Left ventricle myocardium inferior (tissue), 1 donor: ENCODE data around the gene PBX3. TPM values are rescaled to one million over a fixed set of nuclear protein-coding genes. Genes with fewer than 3 reads are reported as not detected.

Experiments used
- DNase-seq: peaks from one replicate; pipeline ENCODE4 v3.0.0-alpha.2; 2020
- H3K27ac ChIP-seq: fragments of 200-600 bp; replicated peaks from 2 replicates; pipeline ENCODE4 v1.8.0; 2021
- H3K27me3 ChIP-seq: fragments of 200-600 bp; 2 replicates; pipeline ENCODE4 v1.8.0; 2021; ENCODE audit warnings: low read depth
- H3K36me3 ChIP-seq: fragments of 200-600 bp; 2 replicates; pipeline ENCODE4 v1.8.0; 2021
- H3K4me1 ChIP-seq: fragments of 200-600 bp; 2 replicates; pipeline ENCODE4 v1.8.0; 2021
- H3K4me3 ChIP-seq: fragments of 200-600 bp; 2 replicates; pipeline ENCODE4 v1.8.0; 2021; ENCODE audit warnings: mild to moderate bottlenecking, moderate library complexity
- H3K9me3 ChIP-seq: fragments of 200-600 bp; replicated peaks from 2 replicates; pipeline ENCODE4 v1.8.0; 2021
- CTCF ChIP-seq: fragments of 200-600 bp; IDR thresholded peaks from 2 replicates; pipeline ENCODE4 v1.8.0; 2021; ENCODE audit warnings: antibody characterized with exemption, mild to moderate bottlenecking, borderline replicate concordance
- intact Hi-C: fragments of 100-400 bp; cut with micrococcal nuclease; formaldehyde crosslinking; loops from one replicate; pipeline ENCODE4 v1.11.0; 2022
- total RNA-seq: library from RNA; stranded (reverse); fragmentation: NEBNext Ultra II Directional; extraction: Animal tissue kit (Norgen Biotek cat#: 25700); gene quantifications from one replicate; pipeline ENCODE4 v1.2.1, GENCODE V29; 2021
- donor health status: DM: no; HTN: yes; CAD: no; lungs with severe emphysema.

The PBX3 gene
- total RNA-seq, 1 donor from 2014 or later = 44.2 TPM

GRCh38 chr9:125995706-125996105 lies 248.5 kb downstream of the PBX3 start:
- no peak overlapping the region for H3K27ac ChIP-seq
- H3K36me3 ChIP-seq = no peaks in the 10 kb centered on the region
- intact Hi-C loops = no loop called here
- H3K4me3 ChIP-seq = no peak overlapping the region
- no peak for DNase-seq
- H3K9me3 ChIP-seq = no peaks in the 10 kb centered on the region
- no peaks in the 10 kb centered on the region for H3K4me1 ChIP-seq
- no peak for TF ChIP-seq CTCF
- peaks cover 49% of the 10 kb centered on the region for H3K27me3 ChIP-seq

GRCh38 chr9:125996791-125997190 lies 249.6 kb downstream of the PBX3 start:
- TF ChIP-seq CTCF = no peak
- H3K9me3 ChIP-seq = no peaks in the 10 kb centered on the region
- H3K36me3 ChIP-seq = no peaks in the 10 kb centered on the region
- H3K27me3 ChIP-seq = peaks cover 49% of the 10 kb centered on the region
- H3K4me3 ChIP-seq = no peak overlapping the region
- no peak overlapping the region for H3K27ac ChIP-seq
- DNase-seq = no peak
- intact Hi-C loops = no loop called here
- H3K4me1 ChIP-seq = no peaks in the 10 kb centered on the region

GRCh38 chr9:125997196-125997823 lies 250.1 kb downstream of the PBX3 start:
- Histone ChIP-seq H3K4me1 (no peaks in the 10 kb centered on the region), H3K27ac (no peak overlapping the region), H3K9me3 (no peaks in the 10 kb centered on the region), H3K4me3 (no peak overlapping the region), H3K27me3 (peaks cover 49% of the 10 kb centered on the region), H3K36me3 (no peaks in the 10 kb centered on the region)
- TF ChIP-seq CTCF = no peak
- DNase-seq = no peak
- intact Hi-C loops = no loop called here

GRCh38 chr9:125998837-125999503 lies 251.8 kb downstream of the PBX3 start:
- Histone ChIP-seq H3K27me3 (peaks cover 46% of the 10 kb centered on the region), H3K4me3 (no peak overlapping the region), H3K36me3 (no peaks in the 10 kb centered on the region), H3K4me1 (no peaks in the 10 kb centered on the region), H3K9me3 (no peaks in the 10 kb centered on the region), H3K27ac (no peak overlapping the region)
- TF ChIP-seq CTCF = no peak
- intact Hi-C loops = no loop called here
- no peak for DNase-seq

- Histone ChIP-seq H3K4me3 (no peak overlapping the region), H3K4me1 (no peaks in the 10 kb centered on the region), H3K27me3 (peaks cover 40% of the 10 kb centered on the region), H3K36me3 (no peaks in the 10 kb centered on the region), H3K27ac (no peak overlapping the region), H3K9me3 (no peaks in the 10 kb centered on the region)
- DNase-seq = no peak
- intact Hi-C loops = no loop called here
- TF ChIP-seq CTCF = no peak
Measured at GRCh38 chr9:125999504-125999881, 252.3 kb downstream of the PBX3 start.
